Breast epithelium (tissue), 3 donors: ENCODE results near the gene MYO18B.

Source experiments
- POLR2A ChIP-seq: fragments of 450-650 bp; IDR thresholded peaks from one replicate; pipeline ENCODE4 v1.6.1; 2016; ENCODE audit warnings: antibody characterized with exemption, mild to moderate bottlenecking, moderate library complexity
- POLR2AphosphoS5 ChIP-seq, 3 donors: sonication (generic); formaldehyde crosslinking; IDR thresholded peaks; one replicate each; pipeline ENCODE4 v1.6.1; 2017; ENCODE audit warnings: antibody characterized with exemption in 3 of 3
- TF ChIP-seq, protein P1 (sequence below), 3 donors: fragments of 450-650 bp; IDR thresholded peaks; one replicate each; pipeline ENCODE4 v1.5.1; 2016 to 2017; ENCODE audit warnings: antibody characterized with exemption in 3 of 3, mild to moderate bottlenecking in 3 of 3, moderate library complexity in 3 of 3

DNA sequence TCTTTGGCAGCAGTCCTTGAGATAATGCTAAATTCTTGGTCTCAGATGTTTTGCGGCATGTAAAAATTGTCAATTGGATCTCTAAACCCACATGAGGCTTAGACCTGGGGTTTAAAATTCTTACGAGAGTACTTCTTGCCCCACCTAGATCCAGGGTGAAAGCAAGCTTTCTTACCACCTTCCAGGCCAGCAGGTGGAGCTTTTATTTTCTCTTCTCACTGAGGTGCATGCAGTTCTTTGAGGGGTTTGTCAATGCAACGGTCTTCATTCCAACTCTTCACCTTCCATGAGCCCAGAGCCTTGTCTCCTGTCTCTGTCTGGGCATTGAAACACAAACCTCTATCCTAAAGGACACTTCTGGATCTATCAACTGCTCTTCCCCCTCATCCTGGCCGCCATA is 154.1 kb downstream of the MYO18B start:
- TF ChIP-seq, protein P1, sequence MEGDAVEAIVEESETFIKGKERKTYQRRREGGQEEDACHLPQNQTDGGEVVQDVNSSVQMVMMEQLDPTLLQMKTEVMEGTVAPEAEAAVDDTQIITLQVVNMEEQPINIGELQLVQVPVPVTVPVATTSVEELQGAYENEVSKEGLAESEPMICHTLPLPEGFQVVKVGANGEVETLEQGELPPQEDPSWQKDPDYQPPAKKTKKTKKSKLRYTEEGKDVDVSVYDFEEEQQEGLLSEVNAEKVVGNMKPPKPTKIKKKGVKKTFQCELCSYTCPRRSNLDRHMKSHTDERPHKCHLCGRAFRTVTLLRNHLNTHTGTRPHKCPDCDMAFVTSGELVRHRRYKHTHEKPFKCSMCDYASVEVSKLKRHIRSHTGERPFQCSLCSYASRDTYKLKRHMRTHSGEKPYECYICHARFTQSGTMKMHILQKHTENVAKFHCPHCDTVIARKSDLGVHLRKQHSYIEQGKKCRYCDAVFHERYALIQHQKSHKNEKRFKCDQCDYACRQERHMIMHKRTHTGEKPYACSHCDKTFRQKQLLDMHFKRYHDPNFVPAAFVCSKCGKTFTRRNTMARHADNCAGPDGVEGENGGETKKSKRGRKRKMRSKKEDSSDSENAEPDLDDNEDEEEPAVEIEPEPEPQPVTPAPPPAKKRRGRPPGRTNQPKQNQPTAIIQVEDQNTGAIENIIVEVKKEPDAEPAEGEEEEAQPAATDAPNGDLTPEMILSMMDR (IDR thresholded peaks at IDR 0.05) = no peak
- no peak for TF ChIP-seq POLR2A
- TF ChIP-seq POLR2AphosphoS5 (IDR thresholded peaks at IDR 0.05) = no peak
